Measurements from ENCODE around the gene CCDC91.

- TF ChIP-seq CTCF (IDR thresholded peaks at IDR 0.05) (no peak), POLR2A (IDR thresholded peaks at IDR 0.05) (no peak)
These were observed 179.2 kb downstream of the CCDC91 start for GRCh38 chr12:28369483-28369882.

All from vagina (tissue), 2 donors.